Smooth muscle cell (in vitro differentiated cells): Measurements from ENCODE around the gene CD34. TPM values are rescaled to one million over a fixed set of nuclear protein-coding genes. Genes with fewer than 3 reads are reported as not detected.

Source experiments
- DNase-seq: peaks from one replicate; lab custom pipeline; 2025; ENCODE audit not compliant: unreplicated experiment; lab: John Stamatoyannopoulos, UW
- H2AFZ ChIP-seq: fragments of 200-600 bp; sonication (generic); 2 replicates; pipeline ENCODE4 v1.6.0; 2016; ENCODE audit warnings: antibody characterized with exemption, low read depth, mild to moderate bottlenecking
- H3F3A ChIP-seq: fragments of 200-600 bp; sonication (generic); 2 replicates; pipeline ENCODE4 v1.6.0; 2017; ENCODE audit warnings: antibody characterized with exemption, low read depth
- H3K27ac ChIP-seq: fragments of 200-600 bp; sonication (generic); 2 replicates; pipeline ENCODE4 v1.5.1; 2016; ENCODE audit warnings: low read depth, mild to moderate bottlenecking
- H3K27me3 ChIP-seq: fragments of 200-600 bp; sonication (generic); 2 replicates; pipeline ENCODE4 v1.6.1; 2016; ENCODE audit warnings: low read depth, mild to moderate bottlenecking
- H3K36me3 ChIP-seq: fragments of 200-600 bp; sonication (generic); 2 replicates; pipeline ENCODE4 v1.5.1; 2016; ENCODE audit warnings: low read depth
- H3K4me1 ChIP-seq: fragments of 200-600 bp; sonication (generic); 2 replicates; pipeline ENCODE4 v1.5.1; 2016; ENCODE audit warnings: low read depth
- H3K4me2 ChIP-seq: fragments of 200-600 bp; sonication (generic); 2 replicates; pipeline ENCODE4 v1.6.0; 2016; ENCODE audit warnings: mild to moderate bottlenecking
- H3K4me3 ChIP-seq: fragments of 200-600 bp; sonication (generic); 2 replicates; pipeline ENCODE4 v1.5.1; 2016; ENCODE audit warnings: mild to moderate bottlenecking
- H3K79me2 ChIP-seq: fragments of 200-600 bp; sonication (generic); 2 replicates; pipeline ENCODE4 v1.6.0; 2016; ENCODE audit warnings: low read depth, mild to moderate bottlenecking
- H3K9ac ChIP-seq: fragments of 200-600 bp; sonication (generic); 2 replicates; pipeline ENCODE4 v1.6.0; 2016; ENCODE audit warnings: low read depth
- H3K9me3 ChIP-seq: fragments of 200-600 bp; sonication (generic); replicated peaks from 2 replicates; pipeline ENCODE4 v1.5.1; 2016; ENCODE audit warnings: low read depth
- H4K20me1 ChIP-seq: fragments of 200-600 bp; sonication (generic); 2 replicates; pipeline ENCODE4 v1.6.0; 2016; ENCODE audit warnings: low read depth
- WGBS: methylation state at CpG from one replicate; pipeline ENCODE4 v1.1.7; 2016; ENCODE audit warnings: low lambda C conversion rate; 5-methylcytosine and 5-hydroxymethylcytosine counted together
- polyA plus RNA-seq: library from polyadenylated mRNA; unstranded; fragments of >200 nt; fragmentation: Nextera tagmentation; extraction: Ambion mirVana; gene quantifications from 2 replicates; pipeline ENCODE4 v1.2.1, GENCODE V29; 2016
- total RNA-seq: library from RNA; depleted of rRNA; stranded (reverse); fragments of >200 nt; gene quantifications from 2 replicates; pipeline ENCODE4 v1.2.3, GENCODE V29; 2014
- TF ChIP-seq, protein P1 (sequence below): fragments of 200-600 bp; sonication (generic); IDR thresholded peaks from 2 replicates; pipeline ENCODE4 v1.5.1; 2017; ENCODE audit warnings: borderline replicate concordance, mild to moderate bottlenecking, antibody characterized with exemption; ENCODE audit not compliant: insufficient read depth, poor library complexity, severe bottlenecking

Gene CD34
- total and polyA plus RNA-seq, 2 experiments from 2014 or later: not detected

DNA sequence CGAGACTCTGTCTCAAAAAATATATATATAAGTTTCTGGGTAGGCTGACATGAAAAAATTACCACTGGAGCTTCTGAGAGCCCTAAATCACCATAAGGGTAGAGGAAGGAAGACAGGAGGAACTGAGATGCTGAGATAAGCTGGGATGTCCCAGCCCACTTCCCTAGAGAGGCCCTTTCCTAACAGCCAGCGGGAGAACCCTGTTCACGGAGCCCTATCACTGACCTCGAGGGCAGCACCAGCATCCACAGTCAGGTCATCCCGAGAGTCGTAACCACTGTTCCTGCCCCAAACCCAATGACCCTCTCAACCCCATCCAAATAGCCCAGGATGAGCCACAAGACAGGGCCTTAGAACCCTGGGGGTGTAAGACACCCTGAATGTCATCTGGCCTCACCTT, 77.5 kb downstream of the CD34 start:
- Histone ChIP-seq H3F3A (no peaks in the 10 kb centered on the region), H4K20me1 (no peaks in the 10 kb centered on the region), H3K36me3 (no peaks in the 10 kb centered on the region), H2AFZ (no peak overlapping the region), H3K9me3 (no peaks in the 10 kb centered on the region), H3K4me3 (no peak overlapping the region), H3K27me3 (no peaks in the 10 kb centered on the region), H3K4me2 (no peak overlapping the region), H3K79me2 (no peaks in the 10 kb centered on the region), H3K27ac (no peak overlapping the region), H3K4me1 (no peaks in the 10 kb centered on the region), H3K9ac (no peak overlapping the region)
- 93% methylated on average over 6 of the region's 6 CpGs for WGBS
- DNase-seq: no peak
- TF ChIP-seq, protein P1, sequence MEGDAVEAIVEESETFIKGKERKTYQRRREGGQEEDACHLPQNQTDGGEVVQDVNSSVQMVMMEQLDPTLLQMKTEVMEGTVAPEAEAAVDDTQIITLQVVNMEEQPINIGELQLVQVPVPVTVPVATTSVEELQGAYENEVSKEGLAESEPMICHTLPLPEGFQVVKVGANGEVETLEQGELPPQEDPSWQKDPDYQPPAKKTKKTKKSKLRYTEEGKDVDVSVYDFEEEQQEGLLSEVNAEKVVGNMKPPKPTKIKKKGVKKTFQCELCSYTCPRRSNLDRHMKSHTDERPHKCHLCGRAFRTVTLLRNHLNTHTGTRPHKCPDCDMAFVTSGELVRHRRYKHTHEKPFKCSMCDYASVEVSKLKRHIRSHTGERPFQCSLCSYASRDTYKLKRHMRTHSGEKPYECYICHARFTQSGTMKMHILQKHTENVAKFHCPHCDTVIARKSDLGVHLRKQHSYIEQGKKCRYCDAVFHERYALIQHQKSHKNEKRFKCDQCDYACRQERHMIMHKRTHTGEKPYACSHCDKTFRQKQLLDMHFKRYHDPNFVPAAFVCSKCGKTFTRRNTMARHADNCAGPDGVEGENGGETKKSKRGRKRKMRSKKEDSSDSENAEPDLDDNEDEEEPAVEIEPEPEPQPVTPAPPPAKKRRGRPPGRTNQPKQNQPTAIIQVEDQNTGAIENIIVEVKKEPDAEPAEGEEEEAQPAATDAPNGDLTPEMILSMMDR: no peak

DNA sequence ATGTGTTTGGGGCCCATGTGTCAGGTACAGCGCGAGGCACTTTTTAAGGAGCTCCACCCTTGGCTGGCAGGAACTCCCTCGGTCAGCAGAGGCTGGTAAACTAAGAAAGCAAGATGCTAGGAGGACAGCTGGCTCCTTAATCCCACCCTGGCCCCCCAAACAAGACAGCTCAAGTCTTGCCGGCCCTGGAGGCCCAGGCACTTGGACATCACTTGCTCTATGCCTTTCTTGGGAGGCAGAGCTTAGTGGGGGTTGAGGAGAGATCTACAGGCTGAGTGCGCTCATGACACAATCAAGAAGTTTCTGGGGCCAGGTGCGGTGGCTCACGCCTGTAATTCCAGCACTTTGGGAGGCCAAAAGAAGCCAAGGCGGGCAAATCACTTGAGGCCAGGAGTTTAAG, 78.1 kb downstream of the CD34 start:
- Histone ChIP-seq H3K79me2 (no peaks in the 10 kb centered on the region), H2AFZ (no peak overlapping the region), H3K9ac (no peak overlapping the region), H3K27ac (no peak overlapping the region), H3K9me3 (no peaks in the 10 kb centered on the region), H3K27me3 (no peaks in the 10 kb centered on the region), H3K4me2 (no peak overlapping the region), H4K20me1 (no peaks in the 10 kb centered on the region), H3K4me3 (no peak overlapping the region), H3K4me1 (no peaks in the 10 kb centered on the region), H3F3A (no peaks in the 10 kb centered on the region), H3K36me3 (no peaks in the 10 kb centered on the region)
- TF ChIP-seq, protein P1: no peak
- 93% methylated on average over 8 of the region's 8 CpGs for whole genome bisulfite sequencing
- no peak for DNase-seq

DNA sequence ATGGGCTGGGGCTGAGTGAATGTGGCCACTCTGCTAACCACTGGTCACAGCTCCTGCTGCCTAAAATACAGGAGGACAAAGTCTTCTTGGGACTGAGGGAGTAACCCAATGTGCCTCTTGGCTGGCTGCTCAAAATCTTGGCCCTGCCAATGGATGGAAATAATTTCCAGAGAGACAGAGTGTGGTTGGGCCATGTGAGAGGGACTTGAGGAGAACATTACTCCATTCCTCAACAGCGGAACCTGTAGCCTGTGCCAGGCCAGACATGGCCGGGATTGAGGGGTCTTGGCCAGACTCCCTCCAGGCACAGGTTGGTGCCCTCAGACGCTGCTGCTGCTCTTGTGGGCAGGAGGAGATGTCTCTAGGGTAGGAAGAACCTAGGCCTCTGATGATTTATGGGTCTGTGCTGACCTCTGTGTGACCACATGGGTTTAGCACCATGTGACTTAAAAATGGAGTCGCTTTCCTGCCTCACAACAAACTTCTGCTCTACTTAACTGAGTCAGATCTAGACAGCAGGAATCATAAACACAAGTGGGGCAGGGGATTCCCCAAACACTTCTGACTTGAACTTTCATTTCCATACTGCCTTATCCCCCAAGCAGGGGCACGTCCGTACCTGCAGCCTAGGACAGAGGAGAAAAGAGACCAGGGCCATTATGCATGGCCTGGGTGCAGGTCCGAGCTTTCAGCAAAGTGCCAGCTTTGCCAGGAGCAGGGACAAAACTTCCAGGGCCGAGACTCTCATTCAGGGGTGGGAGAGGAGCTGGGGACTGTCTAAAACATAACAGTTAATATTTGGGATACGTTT, 79.2 kb downstream of the CD34 start:
- no peak overlapping the region for H2AFZ ChIP-seq
- no peak for DNase-seq
- no peak overlapping the region for H3K27ac ChIP-seq

More for the DNA sequence above, 79.2 kb downstream of the CD34 start:
- Histone ChIP-seq H3K4me2 (no peak overlapping the region), H3K4me3 (no peak overlapping the region), H3K9ac (no peak overlapping the region), H4K20me1 (no peaks in the 10 kb centered on the region), H3K9me3 (no peaks in the 10 kb centered on the region), H3K27me3 (no peaks in the 10 kb centered on the region), H3K36me3 (no peaks in the 10 kb centered on the region), H3K79me2 (no peaks in the 10 kb centered on the region), H3F3A (no peaks in the 10 kb centered on the region), H3K4me1 (no peaks in the 10 kb centered on the region)
- WGBS: 83% methylated on average over 9 of the region's 9 CpGs
- TF ChIP-seq, protein P1: no peak

Other genes starting within 250 kb of the CD34 start
- 234 and 243 TPM in 2 replicates for gene CD46, start 159.1 kb downstream of the CD34 start, total RNA-seq
- gene CD46, start 159.1 kb downstream of the CD34 start, polyA plus RNA-seq: 117 and 126 TPM in 2 replicates